ENCODE data around the gene FBXW8. TPM values are rescaled to one million over a fixed set of nuclear protein-coding genes. Genes with fewer than 3 reads are reported as not detected.
A peak's percentile ranks its signal among the peaks of the same experiment; 100 is the strongest.

FBXW8 gene
- total RNA-seq, 1 experiment from 2014 or later: 15.6 TPM

- TF ChIP-seq AFF4 (CRISPR knock-in tag; IDR thresholded peaks at IDR 0.05; ENCODE audit: borderline replicate concordance) (no peak), SOX15 (CRISPR knock-in tag; IDR thresholded peaks at IDR 0.05) (no peak), ZNF423 (CRISPR knock-in tag; IDR thresholded peaks at IDR 0.05) (no peak), E2F5 (CRISPR knock-in tag; IDR thresholded peaks at IDR 0.05) (no peak), IRF1 (CRISPR knock-in tag; IDR thresholded peaks at IDR 0.05) (no peak), E2F4 (CRISPR knock-in tag; IDR thresholded peaks at IDR 0.05; ENCODE audit: borderline replicate concordance, low read depth) (no peak), STAT6 (CRISPR knock-in tag; conservative IDR thresholded peaks at IDR 0.05; ENCODE audit: low read depth) (no peak)
Measured at GRCh38 chr12:117038023-117038680, 127.4 kb downstream of the FBXW8 start (continued).

- Mint-ChIP-seq H3K9me3 (no peaks in the 10 kb centered on the region), H3K4me1 (peaks cover 23% of the 10 kb centered on the region), H3K36me3 (no peaks in the 10 kb centered on the region), H3K27me3 (ENCODE audit: low read depth) (no peaks in the 10 kb centered on the region), H3K27ac (peak overlapping the region; percentile 12; the same call in 1 of the 2 replicates), H3K4me3 (no peak overlapping the region)
- ChIA-PET POLR2A (no interaction called here), CTCF (interaction anchor here (0.7 to 4.6 kb wide), 4 partner anchors 9 to 301 kb away, joined by 3 to 34 read pairs (median 3); partner anchors contain the start of gene SPRING1)
- ATAC-seq: no peak
- DNase-seq (ENCODE audit: low spot score): no peak
- no peak for TF ChIP-seq JAZF1 (CRISPR knock-in tag; IDR thresholded peaks at IDR 0.05)
- TF ChIP-seq HMGXB4 (CRISPR knock-in tag; IDR thresholded peaks at IDR 0.05): no peak
- TF ChIP-seq AR (CRISPR knock-in tag; IDR thresholded peaks at IDR 0.05): no peak
- TF ChIP-seq PRDM15 (CRISPR knock-in tag; IDR thresholded peaks at IDR 0.05): no peak
- TF ChIP-seq PRRX2 (CRISPR knock-in tag; IDR thresholded peaks at IDR 0.05): no peak
- no peak for TF ChIP-seq MXD4 (CRISPR knock-in tag; IDR thresholded peaks at IDR 0.05; ENCODE audit: borderline replicate concordance)
- no peak for TF ChIP-seq IRF2 (CRISPR knock-in tag; IDR thresholded peaks at IDR 0.05; ENCODE audit: borderline replicate concordance, low read depth)
Measured at GRCh38 chr12:117038919-117039318, 128.2 kb downstream of the FBXW8 start.

Data from WTC11 (cell line).